GM19099 (cell line): Measurements from ENCODE around the gene MISP3.

ENCODE experiments used
- POLR2A ChIP-seq: IDR thresholded peaks from 3 replicates; pipeline ENCODE4 v1.6.1; 2011; ENCODE audit warnings: low read depth; ENCODE audit not compliant: insufficient read length; ENCODE audit errors: extremely low read depth

The MISP3 gene

GRCh38 chr19:14089662-14090508 is 17.3 kb downstream of the MISP3 start:
- TF ChIP-seq POLR2A = no peak

GRCh38 chr19:14090509-14091080 is 18.0 kb downstream of the MISP3 start, which contains the start of gene SAMD1:
Gene SAMD1, minus strand, starts transcription at chr19:14090751.
- no peak for TF ChIP-seq POLR2A

- TF ChIP-seq POLR2A = peak; percentile 75
These were observed 18.7 kb downstream of the MISP3 start for GRCh38 chr19:14091081-14091812.

- no peak for TF ChIP-seq POLR2A
These were observed 19.4 kb downstream of the MISP3 start for GRCh38 chr19:14091813-14092462.

GRCh38 chr19:14093117-14093823 is 20.7 kb downstream of the MISP3 start:
- no peak for TF ChIP-seq POLR2A

- no peak for TF ChIP-seq POLR2A
These were observed 22.3 kb downstream of the MISP3 start for GRCh38 chr19:14094854-14095253.

- no peak for TF ChIP-seq POLR2A
These were observed 23.8 kb downstream of the MISP3 start for GRCh38 chr19:14096272-14096992.

GRCh38 chr19:14097532-14098151 is 25.1 kb downstream of the MISP3 start:
- TF ChIP-seq POLR2A = no peak

- no peak for TF ChIP-seq POLR2A
These were observed 28.5 kb downstream of the MISP3 start for GRCh38 chr19:14101003-14101545.

- TF ChIP-seq POLR2A = no peak
These were observed 29.6 kb downstream of the MISP3 start for GRCh38 chr19:14102102-14102696.

- no peak for TF ChIP-seq POLR2A
These were observed 30.2 kb downstream of the MISP3 start for GRCh38 chr19:14102756-14103155.

GRCh38 chr19:14103310-14103709 is 30.7 kb downstream of the MISP3 start:
- TF ChIP-seq POLR2A = no peak

- no peak for TF ChIP-seq POLR2A
These were observed 33.1 kb downstream of the MISP3 start for GRCh38 chr19:14105680-14106079.

- TF ChIP-seq POLR2A = no peak
These were observed 34.3 kb downstream of the MISP3 start for GRCh38 chr19:14106840-14107239.
